Nucleus accumbens (tissue), 56 donors: ENCODE measurements around the gene SPAG7.

Source experiments
- DNase-seq, 56 donors: peaks; one replicate each; lab custom pipeline; 2025; lab: John Stamatoyannopoulos, UW

The SPAG7 gene

DNA sequence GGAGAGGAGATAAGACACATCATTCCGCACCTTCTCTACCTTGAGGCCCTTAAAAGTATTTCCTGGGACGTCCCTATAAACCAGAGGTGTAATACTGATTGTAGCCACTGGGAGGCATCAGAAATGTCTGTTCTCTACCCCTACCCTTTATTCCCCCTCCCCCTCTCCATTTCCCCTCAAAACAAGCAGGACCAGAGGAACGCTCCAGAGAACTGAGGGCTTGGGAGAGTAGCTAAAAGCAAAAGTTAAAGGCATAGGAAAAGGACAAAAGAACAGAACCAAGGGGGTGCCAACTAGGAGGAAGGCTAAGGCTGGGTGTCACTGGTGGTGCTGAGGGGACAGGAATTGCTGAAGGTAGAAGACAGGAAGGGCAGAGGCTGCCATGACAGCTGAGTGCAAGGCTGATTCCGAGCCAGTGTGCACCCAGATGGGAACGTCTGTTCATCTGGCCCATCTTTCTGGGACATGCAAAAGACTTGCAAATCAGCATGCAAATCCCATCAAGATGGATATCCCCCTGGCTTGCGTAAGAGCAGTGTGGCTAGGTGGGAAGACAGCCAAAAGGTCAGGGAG lies 13.1 kb upstream of the SPAG7 start:
- DNase-seq = peak in 6 of 56 donors; percentile 5 to 22 (median 13)

DNA sequence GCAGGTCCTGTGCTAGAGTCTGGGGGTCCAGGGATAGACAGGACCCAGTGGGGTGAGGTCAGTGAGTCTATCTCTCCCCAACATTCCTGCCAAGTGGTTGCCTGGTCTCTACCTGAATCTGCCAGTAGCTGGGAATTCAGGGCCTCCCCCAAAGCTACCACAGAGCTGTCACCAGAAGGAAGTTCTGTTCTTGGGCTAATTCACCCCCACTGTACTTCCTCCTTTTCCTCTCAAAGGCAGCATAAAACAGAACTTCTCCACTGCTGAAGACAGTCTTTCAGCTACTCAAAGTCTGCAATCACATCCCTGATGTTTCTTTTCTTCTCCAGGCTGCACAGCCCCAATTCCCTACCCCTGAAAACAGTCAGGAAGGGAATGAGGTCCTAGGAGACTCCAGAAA lies 11.1 kb upstream of the SPAG7 start:
- DNase-seq = no peak

DNA sequence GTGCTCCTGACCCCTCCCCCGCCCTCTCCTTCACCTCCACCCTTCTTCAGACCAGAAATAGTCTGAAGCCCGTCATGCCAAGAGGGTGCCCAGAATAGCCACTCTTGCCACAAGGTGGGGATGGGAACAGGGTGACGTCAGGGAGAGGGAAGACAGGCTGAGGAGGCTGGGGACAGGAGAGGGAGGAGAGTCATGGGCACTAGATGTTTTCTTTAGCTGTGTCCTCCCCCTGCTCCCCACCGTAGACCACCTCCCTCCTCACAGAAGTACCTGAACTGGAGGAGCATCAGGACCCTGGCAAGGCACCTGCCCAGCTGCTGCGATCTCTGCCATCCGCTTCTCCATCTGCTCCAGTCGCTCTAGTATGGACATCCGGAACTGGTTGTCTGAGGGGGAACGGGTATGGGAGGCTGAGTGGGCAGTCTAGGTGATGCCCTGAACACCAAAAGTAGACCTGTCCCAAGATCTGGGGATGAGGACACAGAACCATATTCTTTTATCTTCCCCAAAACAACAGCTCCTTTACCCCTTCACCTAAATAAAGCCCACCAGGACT lies 6.6 kb upstream of the SPAG7 start:
- DNase-seq = no peak

DNA sequence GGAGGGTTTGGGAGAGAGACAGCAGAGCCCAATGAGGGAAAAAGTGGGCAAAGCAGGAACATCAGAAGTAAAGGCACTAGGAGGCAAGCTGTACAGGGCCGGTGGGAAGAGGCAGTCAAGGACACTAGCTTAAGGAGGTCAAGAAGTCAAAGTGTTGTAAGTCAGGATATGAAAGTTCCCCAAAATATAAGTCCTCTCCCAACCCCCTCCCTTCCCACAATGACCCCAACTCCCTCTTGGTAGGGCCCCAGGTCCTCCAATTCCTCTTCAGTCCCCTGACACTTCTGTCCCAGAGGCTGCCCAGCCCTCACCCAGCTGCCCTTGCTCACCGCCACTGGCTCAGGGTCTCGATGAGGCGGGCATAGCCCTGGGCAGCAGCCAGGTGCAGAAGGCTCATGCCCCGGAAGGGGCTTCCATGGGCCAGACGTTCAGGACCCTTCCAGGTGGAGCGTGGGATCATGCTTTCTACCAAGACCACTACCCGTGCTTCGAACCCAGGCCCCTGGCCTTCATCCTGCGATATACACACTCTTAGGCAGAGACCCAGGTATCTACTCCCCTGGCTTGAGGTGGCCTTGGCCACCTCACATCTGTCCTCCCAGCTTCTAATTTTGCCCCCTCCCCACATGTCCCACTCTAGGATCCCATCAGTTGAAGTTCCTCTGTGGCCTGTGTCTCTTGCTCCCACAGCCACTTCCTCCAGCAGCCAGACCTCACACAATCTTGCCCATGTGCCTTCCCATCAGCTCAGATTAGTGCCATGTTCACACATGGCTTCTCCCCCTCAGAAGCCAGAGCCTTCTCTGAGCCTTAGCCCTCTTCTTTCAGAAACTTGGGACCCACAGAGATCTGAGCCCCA lies 5.9 kb upstream of the SPAG7 start:
- no peak for DNase-seq

DNA sequence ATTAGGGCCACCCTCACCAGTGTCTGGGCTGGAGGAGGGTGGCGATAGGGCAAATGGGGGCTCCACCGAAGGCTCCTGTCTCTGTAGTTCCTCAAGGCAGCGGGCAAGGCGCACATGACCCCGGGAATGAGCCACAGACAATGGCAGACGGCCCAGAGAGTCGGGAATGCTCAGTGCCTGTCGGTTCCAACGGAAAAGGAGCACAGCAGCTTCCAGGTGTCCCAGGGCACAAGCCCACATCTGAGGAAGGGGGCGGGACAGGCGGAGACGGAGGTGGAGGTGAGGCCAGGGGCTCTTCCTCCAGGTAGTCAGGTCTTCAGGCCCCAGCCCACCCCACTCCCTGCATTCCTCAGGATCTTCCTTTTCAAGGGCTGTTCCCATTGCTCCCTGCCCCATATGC lies 5.1 kb upstream of the SPAG7 start:
- no peak for DNase-seq

DNA sequence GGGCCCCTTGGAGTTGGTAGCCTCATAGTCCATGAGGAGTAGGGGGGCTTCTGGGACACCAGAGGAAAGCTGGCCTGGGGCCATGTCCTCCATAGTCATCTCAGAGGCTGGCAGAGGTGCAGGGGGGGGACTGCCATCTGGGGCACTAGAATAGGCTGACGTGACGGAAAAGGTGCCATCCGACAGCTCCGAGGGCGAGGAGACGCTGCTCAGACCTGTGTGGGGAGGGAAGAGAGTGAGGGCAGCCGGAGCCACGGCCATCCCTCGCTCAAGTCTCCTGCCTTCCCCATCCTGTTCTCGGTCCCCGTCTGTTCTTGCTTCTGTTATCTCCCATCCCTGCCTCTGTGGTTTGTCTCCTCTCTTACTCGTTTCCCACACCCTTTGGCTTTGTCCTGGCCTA lies 4.7 kb upstream of the SPAG7 start:
- no peak for DNase-seq

DNA sequence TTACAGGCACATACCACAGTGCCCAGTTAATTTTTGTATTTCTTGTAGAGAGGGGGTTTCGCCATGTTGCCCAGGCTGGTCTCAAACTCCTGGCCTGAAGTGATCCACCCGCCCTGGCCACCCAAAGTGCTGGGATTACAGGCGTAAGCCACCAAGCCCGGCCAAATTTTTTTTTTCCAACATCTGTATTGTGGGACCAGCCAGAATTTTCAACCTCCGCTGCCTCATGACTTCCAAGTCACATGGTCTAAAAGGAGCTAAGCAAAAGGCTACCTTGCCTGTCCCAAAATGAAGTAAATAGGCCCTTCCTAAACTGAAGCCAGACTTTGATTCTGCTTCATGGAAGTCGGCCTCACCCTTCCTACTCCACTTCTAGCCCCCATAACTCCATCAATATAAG lies 4.2 kb upstream of the SPAG7 start:
- no peak for DNase-seq

DNA sequence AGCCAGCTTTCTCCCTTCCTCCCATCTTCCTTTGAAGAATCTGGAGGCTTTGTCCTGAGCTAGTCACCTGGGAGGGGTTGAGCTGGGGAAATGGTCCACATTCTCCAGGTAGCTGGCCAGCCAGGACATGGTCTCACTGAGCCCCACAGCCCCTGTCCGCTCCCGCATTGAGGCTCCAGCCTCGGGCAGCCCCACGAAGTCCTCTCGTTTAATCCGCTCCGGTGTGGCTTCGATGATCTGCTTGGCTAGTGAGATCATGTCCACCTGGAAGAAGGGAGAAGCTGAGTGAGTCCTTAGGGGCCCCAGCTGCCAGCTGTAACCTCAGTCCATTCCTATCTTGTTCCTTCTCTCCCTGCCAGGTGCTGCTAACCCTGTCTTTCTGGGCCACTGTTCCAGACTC lies 2.7 kb upstream of the SPAG7 start:
- no peak for DNase-seq

DNA sequence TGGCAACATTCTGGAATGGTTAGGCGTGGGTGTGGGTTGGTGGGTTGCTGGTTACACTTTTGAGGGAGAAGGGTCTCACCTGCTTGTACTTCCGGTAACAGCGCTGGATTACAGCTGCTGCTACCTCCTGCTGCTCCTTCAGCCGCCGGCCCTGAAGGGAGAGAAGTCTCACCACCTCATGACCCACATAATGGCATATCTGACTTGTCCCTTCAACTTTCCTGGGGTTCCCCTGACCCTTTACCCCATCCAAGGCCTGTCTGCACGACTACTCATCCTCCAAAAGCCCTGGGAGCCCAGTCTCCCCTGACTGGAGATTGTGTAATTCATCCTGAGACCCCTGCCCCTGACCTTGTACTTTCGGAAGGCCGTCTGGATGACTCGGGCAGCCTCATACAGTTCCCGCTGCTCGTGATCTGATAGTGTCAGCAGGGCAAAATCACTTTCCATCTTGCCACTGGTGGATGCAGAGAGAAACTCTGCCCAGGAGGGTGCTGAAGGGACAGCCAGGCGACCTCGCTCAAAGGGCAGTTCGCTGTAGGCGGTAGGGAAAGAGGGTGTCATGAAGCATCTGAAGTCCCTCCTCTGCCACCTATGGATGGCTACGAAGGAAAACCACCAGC lies 2.0 kb upstream of the SPAG7 start:
- DNase-seq = no peak

DNA sequence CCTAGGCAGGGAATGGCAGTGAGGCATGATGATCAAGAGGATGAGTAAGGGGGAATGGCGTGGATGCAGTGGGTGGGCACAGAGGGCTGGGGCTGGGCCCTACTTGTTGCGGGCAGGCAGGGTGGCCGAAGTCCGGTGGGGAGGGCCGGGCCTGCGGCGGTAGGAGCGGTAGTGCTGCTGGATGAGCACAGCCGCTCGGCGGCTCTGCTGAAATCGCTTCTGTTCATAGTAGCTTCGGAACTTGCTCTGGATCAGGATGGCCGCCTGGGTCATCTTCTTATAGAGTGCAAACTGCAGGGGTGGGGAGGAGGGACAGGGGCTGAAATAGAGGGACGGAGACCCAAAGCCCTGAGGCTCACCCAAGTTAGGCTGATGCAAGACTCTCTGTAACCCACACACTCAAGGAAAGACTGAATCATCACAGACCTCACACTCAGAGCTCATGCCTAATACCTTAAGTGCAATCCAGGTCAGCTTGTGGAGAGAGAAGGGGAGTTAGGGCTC lies 1.5 kb upstream of the SPAG7 start:
- peak in 3 of 56 donors; percentile 15 to 37 (median 17) for DNase-seq

DNA sequence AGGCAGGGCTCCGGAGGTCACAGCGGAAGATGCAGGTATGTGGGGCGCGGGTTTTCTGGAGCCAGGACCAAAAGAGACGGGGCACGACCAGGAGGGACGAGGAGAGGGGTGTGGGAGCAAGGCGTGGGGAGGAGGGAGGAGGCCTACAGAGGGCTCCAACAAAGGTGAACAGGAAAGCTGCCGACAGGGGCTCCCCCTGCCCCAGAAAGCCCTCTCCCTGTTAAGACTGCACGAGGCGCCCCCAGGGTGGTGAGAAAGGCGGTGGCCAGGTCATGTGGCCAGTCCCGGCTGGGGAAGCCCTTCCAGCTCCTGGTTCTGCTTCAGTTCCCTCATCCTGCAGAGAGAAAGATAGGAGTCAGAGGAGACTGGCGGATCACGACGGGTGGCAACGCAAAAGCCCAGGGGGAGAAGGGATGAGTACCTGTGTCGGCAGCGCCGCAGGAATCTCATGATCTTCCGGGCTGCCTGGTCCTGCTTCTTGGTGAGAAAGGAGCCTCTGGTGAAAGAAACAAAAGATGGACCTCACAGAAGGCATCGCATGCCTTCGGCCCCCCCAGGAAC lies 949 bp upstream of the SPAG7 start:
- peak in 9 of 56 donors; percentile 15 to 48 (median 39) for DNase-seq

DNA sequence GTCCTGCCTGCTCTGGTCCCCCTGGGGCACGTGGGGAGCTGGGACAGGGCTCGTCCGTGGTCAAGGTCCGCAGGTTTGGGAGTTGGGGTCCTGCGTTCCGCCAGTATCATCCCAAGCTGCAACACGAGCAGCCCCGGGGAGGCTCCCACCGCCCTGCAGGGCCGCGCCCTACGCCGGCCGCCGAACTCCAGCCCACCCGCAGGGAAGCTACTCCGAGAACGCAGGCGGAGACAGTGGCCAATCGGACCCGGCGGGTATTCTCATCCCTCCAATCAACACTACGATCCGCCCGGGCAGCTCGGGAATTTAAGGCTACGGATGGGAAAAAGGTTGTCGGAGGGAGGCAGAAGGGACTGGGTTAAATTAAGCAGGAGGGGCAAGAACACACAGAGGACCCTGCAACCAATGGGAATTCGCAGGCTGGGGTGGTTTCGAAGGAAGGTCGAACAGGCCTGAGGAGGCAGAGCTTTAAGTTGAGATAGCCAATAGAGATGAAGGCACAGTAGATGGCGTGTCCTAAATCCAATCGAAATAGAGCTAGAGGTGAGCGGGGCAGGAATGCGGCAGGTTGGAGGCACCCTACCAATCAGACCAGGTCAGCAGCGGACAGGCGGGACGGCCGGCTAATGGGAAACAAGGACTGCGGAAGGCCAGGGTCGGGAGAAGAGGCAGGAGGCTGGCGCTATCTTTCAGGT lies 626 bp downstream of the SPAG7 start:
- peak in 55 of 56 donors; percentile 43 to 100 (median 99) for DNase-seq

DNA sequence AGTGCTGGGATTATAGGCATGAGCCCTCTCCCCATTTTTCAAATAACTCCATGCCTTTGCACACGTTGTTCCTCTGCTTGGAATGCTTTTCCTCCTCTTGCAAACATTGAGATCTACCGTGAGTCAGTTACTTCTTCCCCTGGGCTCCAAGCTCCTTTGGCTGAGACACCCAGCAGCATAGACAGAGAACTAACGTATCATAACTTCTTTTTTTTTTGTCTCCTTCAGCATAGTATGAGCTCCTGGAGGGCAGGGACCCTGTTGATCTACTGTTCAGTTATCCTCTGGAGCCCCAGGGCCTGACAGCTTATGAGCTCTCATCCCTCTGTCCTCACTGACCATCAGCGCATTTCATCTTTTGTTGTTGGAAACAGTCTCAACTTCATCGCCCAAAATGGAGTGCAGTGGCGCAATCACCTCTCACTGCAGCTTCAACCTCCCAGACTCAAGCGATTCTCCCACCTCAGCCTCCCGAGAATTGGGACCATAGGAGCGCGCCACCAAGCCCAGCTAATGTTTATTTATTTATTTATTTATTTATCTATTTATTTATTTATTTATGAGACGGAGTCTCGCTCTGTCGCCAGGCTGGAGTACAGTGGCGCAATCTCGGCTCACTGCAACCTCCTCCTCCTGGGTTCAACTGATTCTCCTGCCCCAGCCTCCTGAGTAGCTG lies 2.2 kb downstream of the SPAG7 start:
- no peak for DNase-seq

DNA sequence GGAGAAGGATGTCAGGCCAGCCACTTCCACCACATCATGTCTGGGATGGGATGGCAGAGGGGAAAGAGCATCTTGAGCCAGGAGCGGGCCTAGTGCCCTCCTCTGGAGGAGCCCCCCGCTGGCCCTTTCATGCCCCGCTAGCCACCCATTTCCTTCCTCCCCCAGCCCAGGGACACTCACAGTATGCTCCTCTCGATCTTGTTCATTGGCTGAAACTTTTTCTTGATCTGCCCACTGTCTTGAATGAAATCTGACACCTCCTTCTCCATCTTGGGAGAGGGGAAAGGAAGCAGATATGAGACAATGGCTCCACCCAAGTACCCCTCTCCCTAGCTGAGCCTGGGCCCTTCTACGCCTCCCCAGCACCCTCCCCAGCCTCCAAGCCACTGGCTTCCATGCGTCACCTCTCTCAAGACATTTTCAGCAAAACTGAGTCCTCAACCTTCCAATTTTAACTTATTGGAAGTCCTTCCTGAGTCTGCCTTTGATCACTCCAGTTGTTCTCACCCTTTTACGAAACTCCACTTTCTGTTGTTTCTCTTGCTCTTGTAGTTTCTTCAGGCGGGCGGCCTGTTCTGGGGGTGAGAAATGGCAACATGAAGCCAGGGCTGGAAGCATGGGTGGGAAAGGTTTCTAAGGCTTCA lies 7.2 kb downstream of the SPAG7 start:
- no peak for DNase-seq

DNA sequence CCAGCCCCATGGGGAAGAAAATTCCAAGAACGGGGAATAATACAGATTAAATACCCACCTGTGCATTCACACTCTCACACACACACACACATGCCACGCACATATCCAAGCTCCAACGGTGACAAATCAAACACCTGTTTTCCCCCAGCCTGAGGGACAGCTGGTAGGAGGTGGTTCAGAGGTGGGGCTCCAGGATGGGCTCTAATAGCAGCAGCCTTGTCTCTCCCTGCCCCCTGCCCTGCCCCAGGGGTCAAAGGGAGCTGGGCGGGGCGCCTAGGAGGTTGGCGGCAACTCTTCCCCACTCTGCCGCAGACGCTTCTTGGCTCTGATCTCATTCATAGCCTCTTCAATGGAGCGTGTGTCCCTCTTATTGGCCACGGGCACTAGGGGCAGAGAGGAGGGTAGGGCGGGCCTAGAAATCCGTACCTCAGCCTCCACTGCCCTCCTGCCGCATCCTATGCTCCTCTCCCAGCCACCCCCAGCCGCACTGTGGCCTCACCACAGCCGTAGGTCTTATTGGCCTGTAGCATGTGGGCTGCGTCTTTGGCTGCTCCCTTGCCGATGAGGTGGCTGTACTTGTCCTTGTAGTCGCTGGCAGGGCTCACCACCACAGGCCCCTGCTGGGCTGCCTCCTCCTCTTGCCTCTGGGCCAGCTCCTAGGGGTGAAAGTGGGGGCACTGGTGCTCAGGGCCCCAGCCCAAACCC lies 8.2 kb downstream of the SPAG7 start:
- no peak for DNase-seq

DNA sequence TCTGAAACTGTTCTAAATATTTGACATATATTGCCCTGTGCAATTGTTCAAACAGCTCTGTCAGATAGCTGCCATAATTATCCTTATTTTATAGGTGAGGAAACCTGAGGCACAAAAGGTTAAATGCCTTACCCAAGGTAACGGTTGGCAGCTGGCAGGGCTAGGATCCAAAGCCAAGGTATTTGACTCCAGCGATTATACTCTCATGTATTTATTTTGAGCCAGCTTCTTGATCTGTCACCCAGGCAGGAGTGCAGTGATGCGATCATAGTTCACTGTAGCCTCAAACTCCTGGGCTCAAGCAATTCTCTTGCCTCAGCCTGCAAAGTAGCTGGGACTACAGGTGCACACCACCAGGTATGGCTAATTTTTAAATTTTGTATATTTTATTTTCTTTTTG lies 9.5 kb downstream of the SPAG7 start:
- DNase-seq = no peak

DNA sequence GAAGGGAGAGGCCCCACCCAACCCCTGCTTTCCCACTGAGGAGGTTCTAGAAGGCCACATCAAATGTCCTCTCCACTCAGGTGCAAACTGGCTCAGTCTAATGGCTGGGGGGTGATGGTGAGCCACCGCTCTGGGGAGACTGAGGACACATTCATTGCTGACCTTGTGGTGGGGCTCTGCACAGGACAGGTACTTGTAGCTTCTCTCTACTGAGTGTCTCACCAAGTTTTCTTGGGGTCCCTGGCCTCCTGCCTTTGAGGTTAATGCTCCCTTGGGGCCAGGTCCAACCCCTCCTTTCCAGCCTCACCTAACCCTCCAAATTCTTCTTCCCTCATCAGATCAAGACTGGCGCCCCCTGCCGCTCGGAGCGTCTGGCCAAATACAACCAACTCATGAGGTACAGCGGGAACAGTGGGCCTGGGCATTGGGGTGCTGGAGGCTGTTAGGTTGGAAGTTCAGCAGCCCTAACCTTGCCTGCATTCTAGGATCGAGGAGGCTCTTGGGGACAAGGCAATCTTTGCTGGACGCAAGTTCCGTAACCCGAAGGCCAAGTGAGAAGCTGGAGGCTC lies 11.0 kb downstream of the SPAG7 start:
- DNase-seq = no peak

DNA sequence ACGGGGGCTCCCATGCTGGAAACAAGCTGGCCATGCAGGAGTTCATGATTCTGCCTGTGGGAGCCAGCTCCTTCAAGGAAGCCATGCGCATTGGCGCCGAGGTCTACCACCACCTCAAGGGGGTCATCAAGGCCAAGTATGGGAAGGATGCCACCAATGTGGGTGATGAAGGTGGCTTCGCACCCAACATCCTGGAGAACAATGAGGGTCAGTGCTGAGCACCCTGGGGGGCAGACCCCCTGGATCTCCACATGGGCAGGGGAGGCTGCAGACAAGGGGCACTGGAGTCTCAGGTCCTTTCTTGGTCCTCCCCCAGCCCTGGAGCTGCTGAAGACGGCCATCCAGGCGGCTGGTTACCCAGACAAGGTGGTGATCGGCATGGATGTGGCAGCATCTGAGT lies 12.5 kb downstream of the SPAG7 start:
- no peak for DNase-seq
